Measurements from ENCODE around the gene CYTH2. TPM values are rescaled to one million over a fixed set of nuclear protein-coding genes. Genes with fewer than 3 reads are reported as not detected.

Gene CYTH2
- total RNA-seq, 1 experiment from 2014 or later, result 103 TPM

DNA sequence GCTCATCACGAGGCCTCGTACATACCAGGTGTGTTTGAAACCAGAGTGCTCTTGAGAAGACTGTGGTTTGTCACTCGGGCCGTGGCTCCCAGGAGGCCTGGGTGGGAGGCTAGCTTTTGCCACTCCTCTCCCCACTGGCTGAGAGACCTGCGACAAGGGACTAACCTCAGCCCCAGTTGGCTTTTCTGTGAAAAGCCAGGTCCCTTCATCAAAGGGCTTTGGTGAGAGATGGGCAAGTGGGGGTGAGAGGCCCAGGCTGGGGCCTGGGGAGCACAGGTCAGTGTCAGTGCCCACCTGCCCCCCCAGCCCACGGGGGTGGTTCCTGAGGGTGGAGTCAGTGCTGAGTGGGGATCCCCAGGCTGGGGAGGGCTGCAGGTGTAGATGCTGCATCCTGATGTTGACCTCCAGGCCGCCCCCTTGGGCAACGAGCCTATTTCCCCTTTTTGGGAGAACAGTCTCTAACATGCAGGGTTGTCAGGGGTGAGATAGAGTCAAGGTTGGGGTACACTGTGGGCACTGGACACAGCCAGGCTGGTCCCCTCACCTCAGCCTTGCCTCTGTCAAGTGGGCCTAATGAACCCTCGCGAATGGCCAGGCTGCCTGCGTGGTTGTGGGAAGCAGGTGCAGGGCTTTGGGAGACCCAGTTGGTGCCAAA is 13.1 kb upstream of the CYTH2 start:
- no CpG with 5 or more reads among the region's 11 CpGs for WGBS (ENCODE audit: extremely low coverage, insufficient read length, low lambda C conversion rate)

More for the DNA sequence above, 13.1 kb upstream of the CYTH2 start:
- H3K18ac ChIP-seq (ENCODE audit: insufficient read length, low read depth, low read length), result no peak overlapping the region
- no peak overlapping the region for H3K9ac ChIP-seq (ENCODE audit: extremely low read depth, insufficient read length, low read length)
- H2AK5ac ChIP-seq (ENCODE audit: insufficient read length, low read length), result no peak overlapping the region
- no peaks in the 10 kb centered on the region for H4K20me1 ChIP-seq (ENCODE audit: control insufficient read depth, insufficient read depth, insufficient read length)
- no peak overlapping the region for H3K4ac ChIP-seq (ENCODE audit: low read depth, low read length)
- H3K9me3 ChIP-seq (ENCODE audit: control insufficient read depth, low read depth, low read length), result no peaks in the 10 kb centered on the region
- peaks cover 6 to 7% of the 10 kb centered on the region in 2 experiments; a peak in 3 of 4 replicates for H3K4me1 Mint-ChIP-seq
- no peaks in the 10 kb centered on the region for H3K27me3 Mint-ChIP-seq (ENCODE audit: low read depth)
- no peaks in the 10 kb centered on the region for H3K79me1 ChIP-seq (ENCODE audit: insufficient read depth, low read depth, low read length, poor library complexity, severe bottlenecking)
- H4K5ac ChIP-seq (ENCODE audit: insufficient read length, low read depth, low read length), result no peak overlapping the region
- no peaks in the 10 kb centered on the region for H3K23me2 ChIP-seq (ENCODE audit: insufficient read length, low read depth, low read length, poor library complexity, severe bottlenecking)
- H3K23ac ChIP-seq (ENCODE audit: insufficient read length, low read depth, low read length), result no peak overlapping the region
- no peak overlapping the region for H3K27ac ChIP-seq (ENCODE audit: insufficient read length, low read depth, low read length)
- no peak overlapping the region for H2BK20ac ChIP-seq (ENCODE audit: low read depth, low read length, poor library complexity, severe bottlenecking)
- no peak overlapping the region for H3K56ac ChIP-seq (ENCODE audit: insufficient read length, low read depth, low read length)
- H3T11ph ChIP-seq (ENCODE audit: low read length), result no peak overlapping the region
- H3K4me3 Mint-ChIP-seq, result no peak overlapping the region
- H2BK12ac ChIP-seq (ENCODE audit: insufficient read length, low read depth, low read length), result no peak overlapping the region
- no peak for DNase-seq
- H4K8ac ChIP-seq (replicated peaks; ENCODE audit: insufficient read length, low read depth, low read length), result no peak overlapping the region
- no peak overlapping the region for H2BK15ac ChIP-seq (ENCODE audit: low read depth, low read length)
- no peaks in the 10 kb centered on the region for H3K9me3 Mint-ChIP-seq
- H3K79me2 ChIP-seq (ENCODE audit: insufficient read depth, low read length), result no peaks in the 10 kb centered on the region
- no peak overlapping the region for H3K14ac ChIP-seq (ENCODE audit: insufficient read depth, low read length)
- no peak overlapping the region for H3K27ac Mint-ChIP-seq
- H2BK5ac ChIP-seq (ENCODE audit: insufficient read length, low read length), result no peak overlapping the region
- H3K36me3 Mint-ChIP-seq (ENCODE audit: insufficient read depth in 1 of 3, low read depth in 3 of 3), result peaks cover 23 to 71% (median 43%) of the 10 kb centered on the region in 3 experiments
- no peak overlapping the region for H2BK120ac ChIP-seq (ENCODE audit: low read depth, low read length, poor library complexity, severe bottlenecking)
- H2AFZ ChIP-seq (ENCODE audit: low read length), result no peak overlapping the region
- H4K91ac ChIP-seq (ENCODE audit: insufficient read length, low read depth, low read length), result no peak overlapping the region
- no peak for TF ChIP-seq CTCF (conservative IDR thresholded peaks at IDR 0.05)
- H3K4me1 ChIP-seq (ENCODE audit: insufficient read depth, low read length), result no peaks in the 10 kb centered on the region
- no peaks in the 10 kb centered on the region for H3K27me3 ChIP-seq (ENCODE audit: insufficient read depth, low read length)
- no peak overlapping the region for H3K4me2 ChIP-seq (ENCODE audit: insufficient read depth, insufficient read length, low read length)
